ENCODE measurements around the gene KLHL8.
"Not testable (repeated sequence)": the region's sequence is repeated elsewhere in the genome, so short reads cannot be mapped to it uniquely, and the experiment has no call there.

KLHL8 gene

DNA sequence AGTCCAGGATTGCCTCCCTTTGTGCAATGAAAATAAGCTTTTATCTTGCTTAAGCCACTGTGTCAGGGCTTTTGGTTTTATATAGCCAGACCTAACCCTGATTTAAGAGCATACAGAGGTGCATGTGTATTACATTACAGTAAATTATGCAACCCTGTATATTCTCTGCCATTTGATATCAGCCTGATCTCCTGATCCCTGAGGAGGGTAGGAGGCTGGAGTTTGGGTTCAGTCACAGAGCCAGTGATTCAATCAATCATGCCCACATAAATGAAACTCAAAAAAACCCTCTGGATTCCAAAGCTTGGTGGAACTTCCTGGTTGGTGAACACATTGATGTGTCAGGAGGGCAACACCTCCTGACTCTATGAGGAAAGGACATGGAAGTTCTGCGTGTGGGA is 7.3 kb upstream of the KLHL8 start:
- no peak for DNase-seq

DNA sequence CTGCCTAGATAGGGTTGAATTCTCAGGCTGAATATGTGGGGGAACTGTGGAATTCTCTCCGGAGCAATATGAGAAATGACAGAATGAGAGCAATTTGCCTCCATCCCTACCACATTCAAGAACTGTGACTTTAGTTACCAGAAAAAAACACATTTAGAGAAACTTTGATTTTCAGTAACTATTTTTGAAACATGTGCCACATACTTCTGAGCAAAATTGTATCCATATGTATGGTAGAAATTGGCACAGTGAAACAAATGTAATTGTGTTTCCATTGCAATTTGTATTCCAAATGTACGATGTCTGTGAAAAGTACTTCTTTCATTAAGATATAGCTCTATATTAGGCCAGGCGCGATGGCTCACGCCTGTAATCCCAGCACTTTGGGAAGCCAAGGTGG is 5.5 kb upstream of the KLHL8 start:
- no peak for DNase-seq

DNA sequence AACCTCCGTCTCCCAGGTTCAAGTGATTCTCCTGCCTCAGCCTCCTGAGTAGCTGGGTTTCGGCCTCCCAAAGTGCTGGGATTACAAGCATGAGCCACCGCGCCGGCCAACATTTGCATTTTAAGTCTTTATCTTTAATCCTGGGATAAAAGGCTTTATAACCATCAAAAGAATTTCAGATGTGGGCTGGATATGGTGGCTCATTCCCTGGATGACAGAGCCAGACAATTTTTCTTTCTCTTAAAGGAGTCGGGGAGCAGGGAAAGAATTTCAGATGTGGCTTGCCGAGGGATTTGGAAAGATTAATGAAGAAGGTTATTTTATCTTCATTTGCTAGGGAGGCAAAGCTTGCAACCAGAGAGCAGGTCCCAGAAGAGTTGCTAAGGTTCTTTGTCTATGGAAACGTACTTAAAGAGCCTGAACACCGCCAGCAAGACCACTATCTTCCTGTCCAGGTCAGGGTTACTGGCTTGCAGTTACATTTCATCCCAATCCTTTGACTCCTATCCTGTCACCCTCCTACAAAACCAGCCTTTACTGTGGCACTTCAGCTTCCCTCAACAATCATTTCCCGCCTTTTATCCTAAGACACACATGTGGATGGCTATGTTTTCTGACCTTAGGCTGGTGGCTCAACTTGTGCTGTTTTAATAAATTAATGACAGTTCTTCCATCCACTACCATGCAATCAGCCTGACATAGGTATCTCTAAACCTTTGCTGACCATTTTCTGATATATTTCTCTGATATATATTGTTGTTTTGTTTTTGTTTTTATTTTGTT is 3.9 kb upstream of the KLHL8 start:
- no peak for DNase-seq

DNA sequence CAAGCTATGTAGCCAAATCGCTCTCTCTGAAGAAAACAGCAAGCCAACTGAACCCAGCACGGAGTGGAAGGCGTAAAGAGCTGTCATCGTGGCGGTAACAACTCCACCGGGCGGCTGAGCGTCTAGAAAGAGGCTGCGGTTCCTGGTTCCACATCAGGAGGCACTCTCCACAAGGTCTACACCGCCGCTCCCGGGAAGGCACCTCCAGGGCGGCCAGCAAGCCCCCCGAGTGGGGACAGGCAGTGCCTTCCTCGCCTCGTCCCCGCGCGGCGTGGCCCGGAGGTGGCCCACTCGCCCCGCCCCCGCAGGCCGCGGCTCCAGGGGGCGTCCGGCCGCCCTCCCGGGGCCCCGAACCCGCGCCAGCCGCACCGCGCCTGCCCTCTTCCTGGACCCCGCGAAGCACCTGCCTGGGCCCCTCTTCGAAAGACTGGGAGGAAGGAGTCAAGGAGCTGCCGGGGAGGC is 755 bp downstream of the KLHL8 start:
- DNase-seq, result no peak

DNA sequence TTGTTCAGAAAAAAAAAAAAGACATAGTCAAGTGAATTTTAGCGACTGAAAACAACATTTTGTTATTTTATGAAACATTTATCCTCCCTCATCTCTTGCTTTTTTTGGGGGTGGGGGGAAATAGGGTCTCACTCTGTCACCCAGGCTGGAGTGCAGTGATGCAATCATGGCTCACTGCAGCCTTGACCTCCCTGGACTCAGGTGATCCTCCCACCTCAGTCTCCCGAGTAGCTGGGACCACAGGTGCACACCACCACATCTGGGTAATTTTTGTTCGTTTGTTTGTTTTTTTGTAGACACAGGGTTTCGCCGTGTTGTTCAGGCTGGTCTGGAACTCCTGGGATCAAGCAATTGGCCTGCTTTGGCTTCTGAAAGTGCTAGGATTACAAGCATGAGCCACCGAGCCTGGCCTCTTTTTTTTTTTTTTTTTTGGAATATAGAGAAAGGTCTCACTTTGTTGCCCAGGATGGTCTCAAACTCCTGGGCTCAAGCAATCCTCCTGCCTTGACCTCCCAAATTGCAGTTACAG is 3.1 kb downstream of the KLHL8 start:
- not testable (repeated sequence) for DNase-seq

DNA sequence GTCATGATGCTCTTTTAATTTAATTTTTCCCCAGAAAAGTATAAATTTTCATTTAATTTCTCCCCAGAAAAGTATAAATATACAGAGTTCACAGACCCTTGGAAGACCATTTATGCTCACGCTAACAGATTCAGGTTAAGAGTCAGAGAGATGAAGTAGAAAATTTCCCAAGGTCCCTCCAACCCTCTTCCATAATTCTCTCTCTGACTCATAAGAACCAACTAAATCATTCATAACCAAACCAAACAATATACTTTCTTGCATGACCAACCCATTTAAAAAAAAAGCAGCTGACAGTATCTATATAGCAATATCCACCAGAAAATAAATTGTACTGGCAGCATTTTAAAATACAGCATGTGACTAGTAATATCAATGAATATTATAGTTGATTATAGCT is 3.9 kb downstream of the KLHL8 start:
- DNase-seq, result no peak

DNA sequence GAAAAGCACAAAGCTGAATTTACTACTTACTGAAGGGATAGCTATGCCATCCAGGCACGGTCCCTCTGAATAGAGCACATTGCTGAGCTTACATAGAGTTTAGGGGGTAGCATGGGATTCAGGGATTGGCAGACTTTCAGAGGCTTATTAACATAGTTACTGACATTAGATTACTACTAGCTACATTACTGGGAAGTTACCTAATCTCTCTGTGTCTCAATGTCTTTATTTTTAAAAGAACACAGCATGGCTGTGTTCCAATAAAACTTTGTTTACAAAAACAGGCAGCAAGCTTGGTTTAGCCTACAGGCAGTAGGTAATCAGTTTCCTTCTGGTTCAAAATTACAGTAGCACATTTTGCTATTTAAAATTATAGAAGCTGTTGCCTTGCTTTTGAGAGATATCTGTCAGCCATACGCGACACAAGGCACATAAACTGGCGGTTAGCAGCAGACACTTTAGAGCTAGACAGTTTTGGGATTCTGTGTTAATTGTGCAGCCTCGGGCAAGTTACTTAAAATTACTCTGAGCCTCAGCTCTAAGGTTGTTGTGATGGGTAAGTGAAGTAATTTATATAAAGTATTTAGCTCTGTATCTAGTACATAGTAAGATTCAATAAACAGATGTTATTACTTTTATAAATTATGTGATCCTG is 6.9 kb downstream of the KLHL8 start:
- no peak for DNase-seq

DNA sequence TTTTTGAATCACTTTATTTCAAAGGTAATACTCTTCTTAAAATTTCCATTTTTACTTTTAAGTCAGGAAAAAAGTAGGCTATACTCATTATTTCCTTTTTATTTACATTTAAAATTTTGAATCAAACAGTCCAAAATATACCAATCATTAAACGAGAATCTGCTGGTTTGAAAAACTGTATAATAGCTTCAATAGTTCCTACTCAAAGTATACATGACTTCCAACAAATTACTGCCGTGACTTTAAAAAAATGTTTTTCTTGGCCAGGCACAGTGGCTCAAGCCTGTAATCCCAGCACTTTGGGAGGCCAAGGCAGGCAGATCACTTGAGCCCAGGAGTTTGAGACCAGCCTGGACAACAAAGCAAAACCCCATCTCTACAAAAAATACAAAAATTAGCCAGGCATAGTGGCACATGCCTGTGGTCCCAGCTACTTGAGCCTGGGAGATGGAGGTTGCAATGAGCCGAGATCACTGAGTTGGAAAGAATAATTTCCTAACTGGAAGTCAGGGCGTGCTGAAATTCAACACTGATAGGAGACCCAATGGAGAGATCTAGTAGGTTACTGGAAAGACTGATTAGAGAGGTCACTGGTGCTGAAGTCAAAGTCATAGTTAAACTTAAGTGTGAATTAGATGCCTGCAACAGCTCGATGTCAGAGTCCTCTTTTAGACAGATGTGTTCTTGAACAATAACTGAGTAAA is 9.0 kb downstream of the KLHL8 start:
- no peak for DNase-seq

DNA sequence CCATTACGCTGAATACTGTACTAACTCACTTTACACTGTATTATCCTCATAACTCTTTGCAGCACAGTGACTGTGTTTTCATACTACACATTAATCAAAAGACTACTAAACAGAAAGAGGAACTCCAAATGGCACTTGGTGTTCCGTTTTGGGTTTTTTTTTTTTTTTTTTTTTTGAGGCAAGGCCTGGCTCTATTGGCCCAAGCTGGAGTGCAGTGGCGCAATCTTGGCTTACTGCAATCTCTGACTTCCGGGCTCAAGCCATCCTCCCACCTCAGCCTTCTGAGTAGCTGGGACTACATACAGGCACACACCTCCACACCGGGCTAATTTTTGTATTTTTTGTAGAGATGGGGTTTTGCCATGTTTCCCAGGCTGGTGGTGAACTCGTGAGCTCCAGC is 10.7 kb downstream of the KLHL8 start:
- DNase-seq, result no peak

DNA sequence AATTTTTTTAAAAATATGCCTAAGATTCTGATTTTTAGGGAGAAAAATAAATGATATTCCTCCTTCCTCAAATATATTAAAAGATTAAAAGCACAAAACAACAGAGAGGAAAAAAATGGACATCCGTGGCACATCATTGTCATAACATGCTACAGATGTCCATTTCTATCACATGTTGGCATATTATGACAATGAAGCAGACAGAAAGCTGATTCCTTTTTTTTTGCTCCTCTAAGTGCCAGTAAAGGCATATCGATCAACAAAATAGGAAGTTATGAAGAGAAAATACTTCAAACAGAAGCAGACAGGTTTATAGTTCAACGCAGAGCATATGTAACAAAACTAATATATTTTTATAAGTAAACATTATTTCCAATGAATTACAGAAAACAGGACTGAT is 11.2 kb downstream of the KLHL8 start:
- DNase-seq, result no peak

DNA sequence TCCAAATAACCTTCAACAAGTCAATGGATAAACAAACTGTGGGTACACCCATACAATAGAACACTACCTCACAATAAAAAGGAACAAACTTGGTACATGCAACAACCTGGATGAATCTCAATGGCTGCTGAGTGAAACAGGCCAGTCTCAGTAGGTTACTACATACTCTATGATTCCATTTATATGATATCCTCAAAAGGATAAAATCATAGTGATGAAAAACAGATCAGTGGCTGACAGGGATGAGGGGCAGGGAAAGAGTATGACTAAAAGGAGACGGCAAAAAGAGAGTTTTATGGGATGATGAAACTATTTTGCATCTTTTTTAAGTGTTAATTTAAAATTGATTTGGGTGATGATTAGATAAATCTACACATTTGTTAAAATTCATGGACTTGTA is 15.9 kb downstream of the KLHL8 start:
- DNase-seq, result no peak

DNA sequence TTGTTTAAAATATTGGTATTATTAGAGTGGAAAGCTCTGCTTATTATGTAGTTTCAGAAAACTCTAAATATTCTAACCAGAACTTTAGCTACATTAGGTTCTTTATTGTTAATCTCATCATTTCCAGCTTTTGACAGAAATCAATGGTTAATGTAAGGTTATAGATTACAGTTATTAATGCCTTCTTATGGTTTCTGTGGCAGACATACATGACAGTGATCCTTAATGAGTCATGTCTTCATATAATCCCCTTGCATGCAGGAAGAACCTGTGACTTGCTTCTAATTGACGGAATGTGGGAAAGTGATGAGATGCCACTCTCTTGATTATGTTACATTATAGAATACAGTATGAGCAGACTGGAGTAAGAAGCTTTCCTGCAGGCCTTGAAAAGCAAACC is 23.5 kb downstream of the KLHL8 start:
- DNase-seq, result no peak

DNA sequence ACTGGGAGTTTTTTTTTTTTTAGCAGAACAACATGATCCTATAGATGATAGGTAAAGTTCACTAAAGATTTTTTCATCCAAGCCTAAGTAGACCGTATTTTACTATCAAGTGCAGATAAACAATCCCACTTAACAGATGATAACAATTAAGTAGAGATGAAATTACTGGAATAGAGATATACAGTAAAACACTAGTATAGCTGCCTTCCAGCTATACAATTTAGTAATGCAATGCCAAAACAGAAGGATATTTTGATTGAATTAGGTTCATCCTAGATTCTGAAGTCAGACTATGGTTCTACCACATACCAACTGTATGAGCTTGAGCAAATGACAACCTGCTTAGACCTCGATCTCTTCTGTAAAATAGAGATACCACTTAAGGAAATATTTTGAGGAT is 24.3 kb downstream of the KLHL8 start:
- DNase-seq, result no peak

DNA sequence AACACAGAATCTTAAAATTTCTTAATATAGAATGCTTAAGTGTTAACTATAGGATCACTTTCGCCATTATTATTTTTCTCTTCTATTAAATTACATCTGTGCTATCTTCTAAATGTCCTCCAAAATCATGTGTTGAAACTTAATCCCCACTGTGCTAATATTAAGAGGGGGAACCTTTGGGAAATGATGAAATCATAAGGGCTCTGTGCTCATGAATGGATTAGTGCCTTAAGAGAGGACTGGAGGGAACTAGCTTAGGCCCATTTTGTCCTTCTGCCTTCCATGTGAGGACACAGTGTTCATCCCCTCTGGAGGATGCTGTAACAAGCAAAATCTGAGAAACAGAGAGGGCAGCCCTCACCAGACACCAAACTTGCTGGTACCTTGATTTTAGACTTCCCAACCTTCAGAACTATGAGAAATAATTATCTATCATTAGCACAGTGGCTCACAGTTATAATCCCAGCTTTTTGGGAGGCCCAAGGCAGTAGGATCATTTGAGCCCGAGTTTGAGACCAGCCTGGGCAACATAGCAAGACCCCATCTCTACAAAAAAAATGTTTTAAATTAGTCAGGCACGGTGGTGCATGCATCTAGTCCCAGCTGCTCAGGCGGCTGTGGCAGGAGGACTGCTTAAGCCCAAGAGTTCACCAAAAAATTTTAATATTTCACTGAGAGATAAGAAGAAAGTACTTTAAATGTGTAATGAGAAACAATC is 26.3 kb downstream of the KLHL8 start:
- no peak for DNase-seq

DNA sequence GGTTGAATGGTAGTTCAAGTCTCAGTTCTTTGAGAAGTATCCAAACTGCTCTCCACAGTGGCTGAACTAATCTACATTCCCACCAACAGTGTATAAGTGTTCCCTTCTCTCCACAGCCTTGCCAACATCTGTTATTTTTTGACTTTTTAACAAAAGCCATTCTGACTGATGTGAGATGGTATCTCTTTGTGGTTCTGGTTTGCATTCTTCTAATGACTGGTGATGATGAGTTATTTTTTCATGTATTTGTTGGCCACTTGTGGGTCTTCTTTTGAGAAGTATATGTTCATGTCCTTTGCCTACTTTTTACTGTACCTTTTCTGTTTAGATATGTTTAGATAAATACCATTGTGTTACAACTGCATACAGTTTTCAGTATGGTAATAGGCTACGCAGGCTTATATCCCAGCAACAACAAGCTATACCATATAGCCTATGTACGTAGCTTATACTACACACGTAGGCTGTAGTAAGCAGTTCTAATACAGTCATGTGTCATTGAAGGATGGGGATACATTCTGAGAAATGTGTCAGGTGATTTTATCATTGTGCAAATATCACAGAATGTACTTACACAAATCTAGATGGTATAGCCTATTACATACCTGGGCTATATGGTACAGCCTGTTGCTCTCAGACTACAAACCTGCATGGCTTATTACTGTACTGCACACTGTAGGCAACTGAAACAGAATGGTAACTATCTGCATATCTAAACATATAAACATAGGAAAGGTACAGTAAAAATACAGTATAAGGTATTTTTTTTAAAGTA is 28.1 kb downstream of the KLHL8 start:
- DNase-seq, result no peak

DNA sequence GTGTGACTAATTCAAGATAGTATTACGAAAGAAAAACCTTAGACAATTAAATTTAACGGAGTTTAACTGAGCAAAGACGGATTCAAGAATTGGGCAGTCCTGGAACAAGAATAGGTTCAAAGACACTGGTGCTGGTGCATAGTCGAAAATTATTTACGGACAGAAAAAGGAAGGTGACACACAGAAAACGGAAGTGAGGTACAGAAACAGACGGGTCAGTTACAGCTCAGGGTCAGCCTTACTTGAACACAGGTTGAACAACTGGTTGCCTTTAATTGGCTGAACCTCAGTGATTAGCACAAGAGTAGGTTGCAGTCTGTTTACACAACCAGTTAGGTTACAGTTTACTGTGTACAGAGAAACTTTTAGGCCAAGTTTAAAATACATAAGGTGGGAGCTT is 31.5 kb downstream of the KLHL8 start:
- no peak for DNase-seq

DNA sequence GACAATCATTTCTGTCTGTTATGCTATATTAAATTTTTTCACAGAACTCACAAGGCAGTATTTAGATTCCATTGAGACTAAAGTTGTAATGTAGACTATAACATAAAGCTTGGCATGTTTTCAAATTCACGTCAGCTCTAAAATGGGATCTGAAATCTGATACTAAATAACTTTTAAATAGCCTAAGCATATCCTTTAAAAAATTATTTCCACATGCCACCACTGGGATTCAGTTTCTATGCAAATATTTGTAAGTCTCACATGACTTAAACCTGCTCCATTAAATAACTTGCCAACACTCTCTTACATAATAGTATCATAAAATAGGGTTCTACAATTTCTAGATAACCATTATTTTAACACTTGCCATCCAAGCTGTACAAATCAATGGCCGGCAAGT is 32.4 kb downstream of the KLHL8 start:
- DNase-seq, result no peak

DNA sequence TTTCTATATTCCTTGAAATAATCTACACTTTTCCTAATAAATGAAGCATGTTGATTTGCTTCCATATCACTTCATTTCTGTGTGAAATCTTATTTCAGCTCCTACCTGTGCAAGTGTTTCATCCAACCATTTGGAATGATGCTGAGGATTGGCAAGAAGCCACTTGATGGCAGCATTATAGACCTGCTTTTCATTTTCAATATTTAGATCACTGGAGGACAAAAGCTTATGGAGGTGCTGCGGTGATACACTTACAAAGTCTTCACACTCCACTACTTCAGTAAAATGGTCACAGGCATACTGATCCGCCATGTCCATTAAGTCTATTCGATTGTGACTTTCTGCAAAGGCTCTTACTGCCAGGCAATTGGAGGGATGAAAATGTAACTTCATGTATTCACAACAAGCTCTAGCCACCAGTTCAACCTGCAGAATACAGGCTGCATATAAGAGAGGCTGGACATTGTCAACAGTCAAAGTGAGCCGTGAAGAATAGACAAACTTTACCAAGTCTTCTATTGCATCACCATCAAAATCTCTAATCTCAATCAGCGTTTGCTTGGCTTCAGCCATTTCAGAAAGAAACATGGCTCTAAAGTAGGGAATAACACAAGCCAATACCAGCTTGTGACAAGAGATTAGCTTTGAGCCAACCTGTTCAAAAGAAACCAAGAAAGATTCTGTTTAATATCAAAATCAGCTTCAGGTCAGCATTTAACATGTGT is 35.1 kb downstream of the KLHL8 start:
- no peak for DNase-seq

DNA sequence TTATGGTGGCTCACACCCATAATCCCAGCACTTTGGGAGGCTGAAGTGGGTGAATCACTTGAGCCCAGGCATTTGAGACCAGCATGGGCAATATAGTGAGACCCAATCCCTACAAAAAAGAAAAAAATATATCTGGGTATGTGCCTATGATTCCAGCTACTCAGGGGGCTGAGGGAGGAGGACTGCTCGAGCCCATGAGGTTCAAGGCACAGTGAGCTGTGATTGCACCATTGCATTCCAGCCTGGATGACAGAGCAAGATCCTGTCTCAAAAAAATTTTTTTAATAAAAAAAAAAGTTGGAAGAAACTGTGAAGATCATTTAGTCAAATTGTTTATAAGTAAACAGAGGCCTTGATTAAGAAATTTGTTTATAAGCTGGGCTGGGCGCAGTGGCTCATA is 39.7 kb downstream of the KLHL8 start:
- no peak for DNase-seq

DNA sequence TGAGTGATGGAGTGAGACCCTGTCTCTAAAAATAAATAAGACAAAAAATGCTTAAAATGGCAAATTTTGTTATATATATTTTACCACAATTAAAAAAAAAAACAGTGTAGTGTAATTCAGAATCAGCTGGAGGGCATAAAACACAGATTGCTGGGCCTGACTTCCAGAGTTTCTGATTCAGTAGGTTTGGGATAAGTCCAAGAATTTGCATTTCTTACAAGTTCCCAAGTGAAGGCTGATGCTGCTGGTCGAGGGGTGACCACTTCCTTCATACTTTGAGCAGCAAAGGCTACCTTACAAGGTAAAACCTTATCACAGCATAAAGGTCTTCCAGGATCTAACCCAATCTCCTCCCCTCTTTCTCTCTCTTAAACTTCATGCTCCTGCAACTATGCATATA is 40.7 kb downstream of the KLHL8 start:
- DNase-seq, result no peak

DNA sequence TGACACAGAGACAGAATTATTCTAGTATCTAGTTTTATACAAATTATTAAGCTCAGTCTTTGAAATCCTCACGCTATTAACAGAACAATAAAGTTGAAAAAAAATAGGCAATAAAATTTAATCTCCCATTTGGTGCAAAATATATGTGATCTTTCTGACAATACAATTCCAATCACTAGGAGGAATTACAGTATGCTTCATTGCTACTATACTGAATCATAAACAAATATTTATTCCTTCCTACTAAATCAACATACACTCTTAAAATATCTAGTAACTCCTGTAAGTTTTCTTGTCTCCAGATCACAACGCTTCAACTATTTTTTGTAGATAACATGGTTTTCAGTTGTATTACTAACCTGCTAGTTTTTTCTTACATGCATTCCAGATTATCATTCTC is 45.7 kb downstream of the KLHL8 start:
- no peak for DNase-seq

DNA sequence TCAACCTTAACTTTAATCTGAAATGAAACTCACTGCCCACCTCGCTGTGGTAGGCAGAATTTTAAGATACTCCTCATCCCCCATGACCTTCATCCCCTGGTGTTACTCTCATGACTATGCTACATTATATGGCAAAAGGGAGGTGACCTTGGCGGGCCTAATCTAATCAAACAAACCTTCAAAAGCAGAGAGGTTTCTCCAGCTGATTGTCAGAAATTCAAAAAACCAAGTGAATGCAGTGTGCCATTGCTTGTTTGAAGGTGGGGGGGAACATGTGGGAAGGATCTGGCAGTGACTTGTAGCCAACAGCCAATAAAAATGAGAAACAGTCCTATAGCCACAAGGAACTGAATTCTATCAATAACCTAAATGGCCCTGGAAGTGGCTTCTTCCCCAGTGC is 48.5 kb downstream of the KLHL8 start:
- no peak for DNase-seq

Data from NCI-H2029 treated with DMSO at 0.1 percent for 48 hours (cell line).